ENCODE data around the gene OR6B1.
A peak's percentile ranks its signal among the peaks of the same experiment; 100 is the strongest.
"Not testable (repeated sequence)": the region's sequence is repeated elsewhere in the genome, so short reads cannot be mapped to it uniquely, and the experiment has no call there.

OR6B1 gene

DNA sequence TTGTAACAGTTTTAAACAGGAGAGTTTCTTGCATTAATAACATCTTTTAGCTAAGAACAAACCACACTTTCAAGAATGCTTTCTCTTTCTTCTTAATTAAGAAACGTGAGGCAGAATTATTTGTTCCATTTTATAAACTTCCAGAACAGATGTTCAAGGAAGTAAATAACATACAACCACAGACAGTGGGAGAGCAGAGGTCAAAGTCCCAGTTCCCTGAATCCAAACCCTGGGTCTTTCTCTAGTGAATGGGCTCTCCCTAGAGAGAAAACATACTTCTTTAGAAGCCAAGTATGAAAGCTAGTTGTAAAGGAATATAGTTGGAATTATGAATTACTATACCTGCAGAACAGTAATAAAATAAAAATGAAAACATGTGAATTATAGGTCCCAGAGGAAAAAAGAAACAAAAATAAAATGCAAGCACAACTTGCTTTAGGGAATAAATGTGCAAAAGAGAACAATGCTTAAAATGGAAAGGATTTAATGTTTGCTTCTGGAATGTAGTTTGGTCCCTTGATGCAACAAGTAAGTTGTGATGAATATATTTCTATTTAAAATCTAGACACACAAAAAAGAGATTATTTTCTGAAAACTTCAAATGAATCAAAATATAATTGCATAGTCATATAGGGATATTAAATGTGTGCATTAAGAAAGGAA is 6.0 kb downstream of the OR6B1 start:
- no peak for DNase-seq

DNA sequence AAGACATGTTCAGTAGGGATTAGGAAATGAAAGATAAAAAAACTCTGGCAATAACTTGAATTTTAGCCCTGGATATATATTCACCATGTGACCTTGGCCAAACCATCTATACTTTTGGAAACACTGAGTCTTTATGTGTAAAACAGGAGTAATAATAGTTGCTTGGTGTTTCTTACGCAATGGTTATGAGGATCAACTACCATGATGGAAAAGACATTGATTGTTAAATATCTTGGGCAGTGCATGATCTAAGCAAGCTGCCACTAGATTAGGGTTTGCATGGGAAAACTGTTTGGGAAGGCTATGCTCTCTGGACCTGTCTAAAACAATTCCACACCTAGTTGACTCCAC is 6.5 kb downstream of the OR6B1 start:
- DNase-seq: no peak

DNA sequence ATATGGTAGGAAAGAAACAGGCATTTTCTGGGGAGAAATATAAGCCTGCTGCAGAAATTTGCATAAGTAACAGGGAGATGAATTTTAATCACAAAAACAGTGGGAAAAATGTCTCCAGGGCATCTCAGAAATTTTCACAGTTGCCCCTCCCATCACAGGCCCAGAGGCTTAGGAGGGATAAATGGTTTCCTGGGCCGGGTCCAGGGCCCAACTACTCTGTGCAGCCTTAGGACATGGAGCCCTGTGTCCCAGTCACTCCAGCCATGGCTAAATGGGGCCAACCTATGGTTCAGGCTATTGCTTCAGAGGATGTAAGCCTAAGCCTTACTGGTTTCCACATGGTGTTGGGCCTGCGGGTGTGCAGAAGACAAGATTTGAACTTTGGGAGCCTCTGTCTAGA is 9.2 kb downstream of the OR6B1 start:
- no peak for DNase-seq

DNA sequence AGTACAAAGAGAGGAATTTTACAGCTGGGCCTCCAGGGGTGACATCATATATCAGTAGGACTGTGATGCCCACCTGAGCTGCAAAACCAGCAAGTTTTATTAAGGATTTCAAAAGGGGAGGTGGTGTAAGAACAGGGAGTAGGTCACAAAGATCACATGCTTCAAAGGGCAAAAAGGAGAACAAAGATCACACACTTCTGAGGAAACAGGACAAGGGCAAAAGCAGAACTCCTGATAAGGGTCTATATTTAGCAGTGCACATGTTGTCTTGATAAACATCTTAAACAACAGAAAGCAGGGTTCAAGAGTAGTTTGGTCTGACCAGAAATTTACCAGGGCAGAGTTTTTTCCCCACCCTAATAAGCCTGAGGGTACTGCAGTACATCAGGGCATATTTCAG is 9.9 kb downstream of the OR6B1 start:
- DNase-seq: not testable (repeated sequence)

DNA sequence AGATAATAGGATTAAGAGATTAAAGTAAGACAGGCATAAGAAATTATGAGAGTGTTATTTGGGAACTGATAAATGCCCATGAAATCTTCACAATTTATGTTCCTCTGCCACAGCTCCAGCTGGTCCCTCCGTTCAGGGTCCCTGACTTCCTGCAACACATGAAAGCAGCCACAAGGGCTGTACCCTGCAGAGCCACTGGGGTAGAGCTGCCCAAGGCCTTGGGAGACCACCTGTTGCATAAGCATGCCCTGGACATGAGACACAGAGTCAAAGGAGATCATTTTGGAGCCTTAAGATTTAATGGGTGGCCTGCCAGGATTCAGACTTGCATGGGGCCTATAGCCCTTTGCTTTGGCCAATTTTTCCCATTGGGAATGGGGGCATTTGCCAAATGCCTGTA is 10.7 kb downstream of the OR6B1 start:
- DNase-seq: not testable (repeated sequence)

DNA sequence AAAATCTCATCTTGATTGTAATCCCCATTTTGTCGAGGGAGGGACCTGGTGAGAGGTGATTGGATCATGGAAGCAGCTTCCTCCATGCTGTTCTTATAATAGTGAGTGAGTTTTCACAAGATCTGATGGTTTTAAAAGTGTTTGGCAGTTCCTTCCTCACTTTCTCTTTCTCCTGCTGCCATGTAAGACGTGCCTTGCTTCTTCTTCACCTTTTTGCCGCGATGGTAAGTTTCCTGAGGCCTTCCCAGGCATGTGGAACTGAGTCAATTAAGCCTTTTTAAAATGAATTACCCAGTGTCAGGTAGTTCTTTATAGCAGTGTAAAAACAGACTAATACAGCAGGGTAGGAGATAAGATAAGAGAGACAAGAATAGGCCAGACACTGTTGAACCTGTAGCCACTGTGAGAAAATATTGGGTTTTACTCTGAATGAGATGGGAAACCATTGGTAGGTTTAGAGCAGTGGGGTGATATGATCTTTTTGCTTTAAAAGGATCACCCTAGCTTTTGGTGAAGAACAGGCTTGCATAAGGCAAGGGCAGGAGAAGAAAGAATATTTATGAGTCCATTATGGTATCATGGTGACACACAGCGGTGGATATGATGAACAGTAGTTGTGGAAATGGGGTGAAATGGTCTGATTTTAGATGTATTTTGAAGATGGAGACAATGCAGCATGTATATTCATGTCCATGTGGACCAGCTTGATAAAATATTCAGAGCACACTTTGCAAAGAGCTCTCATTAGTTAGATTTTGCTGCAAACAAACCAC is 11.5 kb downstream of the OR6B1 start:
- DNase-seq: no peak

DNA sequence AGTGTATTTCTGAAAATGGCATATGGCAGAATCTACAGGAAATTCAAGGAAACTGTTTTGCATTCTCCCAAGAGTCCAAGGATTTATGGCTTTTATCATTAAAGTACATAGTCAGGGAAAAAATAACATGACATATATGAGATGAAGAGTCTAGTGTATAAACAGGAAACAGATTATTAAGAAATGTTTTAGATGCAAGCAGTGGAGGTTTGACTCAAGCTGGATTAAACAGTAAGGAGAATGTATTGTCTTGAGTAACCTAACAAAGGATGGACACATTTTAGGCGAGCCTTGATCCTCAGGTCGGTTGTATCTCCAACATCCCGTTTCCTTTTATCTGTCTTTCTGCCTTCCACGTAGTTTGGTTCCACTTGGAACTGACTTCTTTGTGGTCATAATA is 17.9 kb downstream of the OR6B1 start:
- DNase-seq: no peak

DNA sequence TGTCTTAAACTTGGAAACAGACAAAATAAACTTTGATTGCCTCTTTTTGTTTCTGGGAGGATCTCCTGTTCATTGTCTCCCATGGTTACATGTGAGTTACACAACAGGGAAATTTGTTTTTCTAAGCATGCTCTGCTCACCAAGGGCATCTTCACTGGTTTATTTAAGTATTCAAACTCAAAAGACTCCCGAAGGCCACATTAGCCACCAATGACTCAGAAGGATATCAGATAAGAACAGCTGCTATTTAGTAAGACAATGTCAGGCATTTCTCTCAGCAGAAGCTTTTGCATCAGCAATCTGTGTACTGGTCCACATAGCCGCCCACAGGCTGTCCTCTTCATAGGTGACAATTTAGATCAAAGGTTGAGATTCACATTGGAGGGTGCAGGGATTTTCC is 19.3 kb downstream of the OR6B1 start:
- DNase-seq: peak; percentile 65

DNA sequence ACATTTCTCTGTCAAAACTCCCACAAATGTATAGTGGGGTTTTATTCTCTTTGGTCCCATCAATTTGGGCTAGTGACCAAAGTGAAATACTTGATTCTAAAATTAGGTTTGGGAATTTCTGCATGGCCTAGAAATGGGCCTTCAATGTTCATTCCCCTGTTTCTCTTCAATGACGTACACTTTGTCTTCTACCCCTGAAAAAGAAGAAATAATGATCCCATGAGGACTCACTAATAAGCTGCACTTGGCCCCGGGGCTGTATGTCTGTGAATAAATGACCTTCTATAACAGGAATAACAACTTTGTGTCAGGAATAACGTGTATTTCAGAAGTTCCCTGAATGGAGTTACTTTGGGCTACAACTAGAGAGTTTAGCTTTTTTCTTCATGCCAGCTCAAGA is 20.2 kb downstream of the OR6B1 start:
- no peak for DNase-seq

DNA sequence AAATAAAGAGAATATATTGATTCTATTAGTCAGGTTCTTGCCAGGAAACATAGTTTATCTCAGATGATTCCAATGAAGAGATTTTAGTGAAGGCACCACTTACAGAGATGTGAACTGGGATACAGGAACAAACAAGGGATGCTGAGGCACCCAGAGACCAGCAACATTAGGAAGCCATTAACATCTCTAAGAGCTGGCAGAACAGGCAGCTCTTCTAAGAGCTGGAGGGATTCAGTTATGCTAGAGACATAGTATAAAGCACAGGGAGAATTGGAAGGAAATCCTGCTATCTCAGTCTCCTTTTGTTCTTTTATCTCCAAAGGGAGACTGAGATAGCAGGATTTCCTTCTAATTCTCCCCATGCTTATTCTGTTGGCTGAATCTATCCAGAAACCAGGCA is 22.0 kb downstream of the OR6B1 start:
- no peak for DNase-seq

DNA sequence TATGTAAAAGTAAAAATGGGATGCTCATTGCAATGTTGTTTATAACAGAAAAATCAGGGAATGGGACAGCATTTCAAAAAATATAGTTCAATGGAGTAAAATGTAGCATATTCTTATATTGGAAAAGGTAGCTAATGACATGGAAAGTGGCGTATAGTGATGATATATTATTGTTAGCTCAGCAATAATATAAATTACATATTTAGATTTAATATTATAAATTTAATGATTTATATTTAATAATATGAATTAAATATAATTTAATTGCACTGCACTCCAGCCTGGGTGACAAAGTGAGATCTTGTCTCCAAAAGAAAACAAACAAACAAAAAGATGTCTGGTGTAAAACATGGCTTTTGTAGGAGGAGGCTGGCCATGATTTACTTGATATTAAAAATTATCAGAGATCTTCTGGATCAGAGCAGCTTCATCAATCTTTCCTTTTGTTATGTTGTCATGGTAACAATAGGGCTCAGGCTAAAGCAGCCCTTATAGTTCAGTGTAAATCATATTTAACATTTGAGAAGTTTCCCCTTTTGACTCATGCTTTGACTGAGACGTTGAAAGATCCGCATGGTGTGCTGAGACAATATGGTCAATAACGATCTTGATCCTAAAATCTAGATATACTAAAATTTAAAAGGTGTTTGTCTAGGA is 23.2 kb downstream of the OR6B1 start:
- no peak for DNase-seq

DNA sequence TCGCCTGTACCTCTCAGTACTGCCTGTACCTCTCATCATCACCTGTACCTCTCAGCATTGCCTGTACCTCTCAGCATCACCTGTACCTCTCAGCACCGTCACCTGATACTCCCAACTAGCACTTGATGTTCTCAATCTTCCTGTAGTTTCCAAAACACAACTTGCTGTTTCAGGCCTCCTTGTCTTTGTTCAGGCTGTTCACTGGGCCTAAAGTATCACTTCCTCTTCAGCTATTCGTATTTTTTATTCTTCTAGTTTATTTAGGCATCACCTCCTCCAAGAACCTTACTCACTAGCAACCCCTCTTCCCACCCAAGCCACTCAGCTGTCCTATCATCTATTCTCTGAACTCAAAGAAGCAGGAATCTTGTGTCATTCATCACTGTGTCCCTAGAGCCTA is 24.1 kb downstream of the OR6B1 start:
- DNase-seq: no peak

DNA sequence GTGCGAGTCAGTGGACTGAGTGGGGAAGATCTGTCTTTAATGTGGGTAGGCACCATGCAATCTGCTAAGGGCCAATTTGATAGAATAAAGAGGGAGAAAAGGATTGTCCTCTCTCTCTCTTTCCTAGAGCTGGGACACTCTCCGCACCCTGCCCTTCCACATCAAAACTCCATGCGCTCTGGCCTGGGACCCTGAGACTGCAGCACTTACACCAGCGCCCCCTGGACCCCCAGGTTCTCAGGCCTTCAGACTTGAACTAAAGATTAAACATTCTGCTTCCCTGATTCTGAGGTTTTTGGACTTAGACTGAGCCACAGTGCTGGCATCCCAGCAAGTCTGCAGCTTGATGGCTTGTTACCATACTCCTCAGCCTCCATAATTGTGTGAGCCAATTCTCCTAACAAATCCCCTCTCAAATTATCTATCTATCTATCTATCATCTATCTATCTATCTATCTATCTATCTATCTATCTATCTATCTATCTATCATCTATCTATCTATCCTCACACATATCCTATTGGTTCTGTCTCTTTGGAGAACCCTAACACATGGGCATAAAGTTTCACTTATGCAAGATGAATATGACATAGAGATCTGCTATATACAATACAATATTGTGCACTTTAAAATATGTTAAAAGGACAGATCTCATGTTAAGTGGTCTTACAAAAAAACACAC is 26.2 kb downstream of the OR6B1 start:
- no peak for DNase-seq

DNA sequence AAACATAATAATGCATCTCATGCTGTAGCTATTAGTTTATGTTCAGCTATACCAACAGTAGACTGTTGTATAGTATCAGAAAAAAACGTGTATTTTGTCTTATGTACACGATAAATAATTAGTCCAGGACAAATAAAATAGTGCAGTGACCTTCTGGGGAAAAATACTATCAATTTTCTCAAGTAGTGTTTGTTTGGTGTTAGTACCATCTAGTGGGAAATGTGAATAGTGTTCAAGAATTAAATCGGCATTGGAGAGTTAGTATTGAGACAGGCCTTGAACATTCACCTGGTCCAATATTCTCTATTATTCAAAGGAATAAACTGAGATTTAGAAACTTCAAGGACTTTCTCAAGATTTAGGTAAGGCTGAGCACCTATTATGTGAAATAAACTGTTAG is 26.9 kb downstream of the OR6B1 start:
- DNase-seq: peak; percentile 10

DNA sequence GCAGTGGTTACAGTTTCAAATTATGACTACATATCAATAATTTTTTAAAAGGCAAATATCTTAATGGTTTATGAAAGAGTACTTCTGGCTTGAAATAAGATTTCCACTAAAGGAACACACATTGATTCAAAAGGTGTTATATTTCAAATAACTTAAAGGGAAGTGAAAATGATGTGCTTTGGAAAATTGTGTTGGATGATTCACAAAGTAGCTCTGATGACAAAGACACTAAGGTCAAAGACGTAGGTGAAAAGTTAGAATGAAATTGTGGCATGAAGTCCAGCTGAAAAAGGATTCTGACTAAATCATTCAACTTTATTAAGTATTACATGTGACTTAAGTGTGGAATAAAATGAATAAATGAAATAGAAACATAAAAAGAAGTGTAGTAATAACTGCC is 27.9 kb downstream of the OR6B1 start:
- DNase-seq: no peak

DNA sequence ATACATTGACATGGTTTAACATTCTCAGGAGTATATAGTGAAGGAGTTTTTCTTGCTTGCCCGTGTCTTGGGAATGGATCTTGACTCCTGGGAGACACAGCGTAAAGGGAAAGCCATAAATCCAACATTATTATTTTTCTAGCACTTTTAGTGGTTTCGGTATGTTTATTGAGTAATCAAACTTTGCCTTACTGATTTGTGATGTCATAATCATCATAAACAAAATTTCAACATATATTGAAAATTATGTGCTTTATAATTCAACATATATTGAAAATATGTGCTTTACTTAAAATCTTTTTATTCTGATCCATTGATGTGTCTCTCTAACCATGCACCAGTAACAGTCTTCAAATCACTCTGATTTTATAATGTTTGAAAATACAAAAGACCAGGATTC is 28.4 kb downstream of the OR6B1 start:
- DNase-seq: no peak

DNA sequence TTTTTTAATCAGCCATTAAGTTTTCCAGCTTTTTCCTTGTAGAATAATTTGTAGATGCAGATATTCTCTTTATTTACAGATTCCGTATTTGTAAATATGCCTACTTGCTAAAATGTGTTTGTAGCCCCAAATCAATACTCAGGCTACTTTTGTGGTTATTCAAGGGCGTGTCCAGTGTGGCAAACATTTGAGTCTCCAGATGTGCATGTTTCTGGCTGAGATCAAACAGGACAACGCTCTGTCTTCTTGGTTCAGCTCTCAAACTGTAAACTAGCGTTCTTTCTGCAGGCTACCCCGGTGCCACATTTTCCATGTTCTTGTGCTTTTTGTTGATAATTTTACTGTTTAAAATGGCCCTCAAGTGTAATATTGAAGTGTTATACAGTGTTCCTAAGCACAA is 32.4 kb downstream of the OR6B1 start:
- no peak for DNase-seq

DNA sequence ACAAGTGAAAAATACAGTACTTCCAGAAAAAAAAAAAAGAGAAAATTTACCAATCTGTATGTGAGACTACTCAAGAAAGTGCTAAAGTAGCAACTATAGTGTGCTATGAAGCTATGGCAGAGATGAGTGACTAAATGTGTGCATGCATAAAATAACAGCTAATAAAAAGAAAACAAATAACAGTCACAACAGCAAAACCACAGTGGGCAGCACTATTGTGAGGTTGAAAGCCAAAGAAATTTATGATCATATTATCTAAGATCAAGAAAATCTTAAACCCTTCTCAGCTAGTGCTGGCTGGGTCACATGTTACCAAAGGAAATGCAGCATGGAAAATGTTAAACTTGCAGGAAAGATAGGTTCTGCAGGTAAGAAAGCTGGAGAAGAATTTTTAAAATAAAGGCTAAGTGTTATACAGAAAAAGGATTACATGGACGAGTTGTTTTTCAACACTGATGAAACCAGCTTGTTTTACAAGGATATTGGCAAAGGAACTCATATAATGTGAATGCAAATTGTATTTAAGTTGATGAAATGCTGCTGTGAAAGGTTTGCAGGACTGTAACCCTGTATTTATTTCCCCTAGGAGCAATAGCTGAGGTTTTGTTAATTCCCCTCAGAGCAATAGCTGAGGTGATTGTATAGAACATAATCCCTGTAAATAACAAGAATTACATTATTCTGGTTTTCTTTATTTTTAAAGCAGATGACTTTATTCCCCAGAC is 33.0 kb downstream of the OR6B1 start:
- no peak for DNase-seq

DNA sequence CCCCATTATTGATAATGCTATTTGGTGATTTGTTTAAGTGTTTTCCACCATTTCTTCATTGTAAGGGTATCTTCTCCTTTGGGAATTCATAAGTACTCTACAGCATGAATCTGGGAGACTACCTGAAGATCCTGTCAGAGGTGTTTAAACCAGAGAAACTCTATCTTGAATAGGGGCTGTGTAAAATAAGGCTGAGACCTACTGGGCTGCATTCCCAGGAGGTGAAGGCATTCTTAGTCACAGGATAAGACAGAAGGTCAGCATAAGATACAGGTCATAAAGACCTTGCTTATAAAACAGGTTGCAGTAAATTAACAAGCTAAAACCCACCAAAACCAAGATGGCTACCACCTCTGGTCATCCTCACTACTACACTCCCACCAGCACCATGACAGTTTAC is 35.3 kb downstream of the OR6B1 start:
- DNase-seq: no peak

DNA sequence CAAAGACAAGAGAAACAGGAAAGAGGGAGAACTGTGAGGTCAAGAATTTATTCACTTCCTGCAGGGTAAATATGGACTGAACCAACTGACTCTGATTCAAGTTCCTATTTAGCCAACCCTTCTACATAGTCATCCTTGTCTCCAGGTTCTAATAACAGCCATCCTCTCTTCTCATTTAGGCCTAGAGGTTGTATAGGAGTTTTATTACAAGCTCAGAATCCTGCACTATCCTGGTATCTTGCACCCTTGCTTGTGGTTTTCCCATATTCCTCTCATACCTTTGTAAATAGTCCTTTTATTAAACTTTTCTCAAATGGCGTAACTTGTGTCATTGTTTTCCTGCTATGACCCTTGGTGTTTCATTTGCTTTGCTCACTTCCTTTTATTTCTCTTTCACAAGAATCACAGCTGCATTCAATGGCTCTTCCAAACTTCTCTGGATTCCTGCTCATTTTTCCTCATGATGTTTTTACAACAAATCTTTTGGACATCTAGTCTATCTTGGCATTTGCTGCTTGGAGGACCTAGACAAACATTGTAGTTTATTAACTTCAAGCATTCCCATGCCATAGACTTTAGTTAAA is 36.3 kb downstream of the OR6B1 start:
- no peak for DNase-seq

DNA sequence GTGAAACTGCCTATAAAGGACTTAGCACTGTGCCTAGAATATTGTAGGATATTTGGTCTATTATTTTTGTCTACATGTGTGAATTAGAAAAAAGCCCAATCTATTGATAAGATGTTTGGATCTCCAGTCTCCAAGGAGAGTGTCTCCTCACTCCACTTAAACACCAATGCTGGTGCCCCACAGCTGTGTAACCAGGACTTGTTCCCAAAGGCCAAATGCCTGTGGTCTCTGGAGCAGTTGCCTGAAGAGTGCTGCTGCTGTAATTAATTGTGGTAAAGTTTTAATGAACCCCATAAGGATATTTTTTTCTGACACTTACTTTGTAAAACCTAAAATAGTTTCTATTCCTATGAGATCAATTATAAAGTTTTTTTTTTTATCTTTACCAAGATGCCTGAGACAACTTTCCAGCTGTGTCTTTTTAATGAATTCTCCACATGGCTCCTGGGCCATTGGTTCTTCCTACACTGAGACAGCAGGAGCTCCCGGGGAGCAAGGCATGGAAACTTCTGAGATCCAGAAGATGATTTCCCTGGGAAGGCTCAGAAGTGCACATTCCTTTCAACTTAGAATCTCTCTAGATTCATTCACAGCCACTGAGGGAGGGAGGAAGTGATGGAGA is 37.4 kb downstream of the OR6B1 start:
- DNase-seq: no peak

DNA sequence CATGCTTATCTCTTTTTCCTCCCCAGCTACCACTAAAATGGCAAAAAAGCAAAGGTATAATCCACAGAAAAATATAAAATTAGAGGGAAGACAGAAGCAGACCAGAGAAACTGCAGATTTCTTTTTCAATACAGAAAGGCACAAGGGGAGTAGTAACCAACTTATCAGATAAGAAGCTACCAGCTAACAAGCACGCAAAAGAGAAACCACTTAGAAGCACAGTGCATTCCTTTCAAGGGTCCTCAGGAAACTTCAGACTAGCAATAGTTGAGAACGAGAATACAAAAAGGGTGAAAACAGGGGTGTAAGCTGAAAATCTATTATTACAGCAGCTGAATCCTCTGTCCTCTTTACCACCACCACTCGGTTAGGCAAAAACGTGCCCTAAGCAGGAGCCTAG is 38.8 kb downstream of the OR6B1 start:
- no peak for DNase-seq
